ENCODE measurements around the gene RBM44.
"Not testable (repeated sequence)": the region's sequence is repeated elsewhere in the genome, so short reads cannot be mapped to it uniquely, and the experiment has no call there.

Gene RBM44

DNA sequence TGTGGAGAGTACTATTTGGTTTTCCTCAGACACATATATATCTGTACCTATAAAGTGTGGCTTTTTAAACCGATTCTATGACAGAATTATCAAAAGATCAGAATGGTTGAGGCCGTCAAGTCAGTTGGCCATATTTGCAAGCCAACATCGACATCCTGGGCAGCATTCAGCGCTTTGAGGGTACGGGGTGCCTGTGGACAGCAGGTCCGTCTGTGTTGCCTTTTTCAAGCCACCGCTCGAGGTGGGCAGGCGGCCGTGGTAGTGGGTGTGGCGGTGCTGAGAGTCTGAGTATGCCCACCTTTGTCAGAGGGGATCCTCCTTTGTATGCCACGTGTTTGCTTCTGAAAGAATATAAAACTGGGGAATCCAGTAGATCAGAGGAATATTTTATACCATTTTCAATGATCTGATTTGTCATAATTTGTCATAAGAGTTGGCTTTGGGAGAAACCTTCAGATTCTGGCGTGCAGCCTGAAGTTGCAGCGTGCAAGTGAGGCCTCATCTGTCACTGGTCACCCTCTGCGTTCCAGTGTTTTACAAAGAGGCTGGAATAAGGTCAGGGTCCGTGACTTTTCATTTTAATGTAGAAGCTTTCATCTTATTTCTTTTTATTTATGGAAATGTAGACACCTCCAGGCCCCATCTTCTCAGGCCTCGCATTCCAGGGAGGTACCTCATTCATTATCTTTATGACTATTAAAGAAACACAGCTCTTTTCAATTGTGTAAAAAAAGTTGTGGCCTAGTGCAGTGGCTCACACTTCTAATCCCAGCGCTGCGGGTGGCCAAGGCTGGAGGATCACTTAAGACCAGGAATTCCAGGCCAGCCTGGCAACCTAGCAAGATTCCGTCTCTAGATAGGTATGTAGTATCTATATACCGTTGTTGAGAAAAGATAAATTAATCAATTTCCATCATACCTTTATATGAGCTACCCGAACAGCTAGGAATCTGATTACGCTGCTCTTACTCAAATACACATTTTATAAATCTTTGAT is 37.8 kb upstream of the RBM44 start:
- Histone ChIP-seq H3K4me1 (ENCODE audit: control insufficient read depth, insufficient read depth, low read length, unreplicated experiment) (no peaks in the 10 kb centered on the region), H3K79me2 (ENCODE audit: control insufficient read depth, insufficient read depth, low read length, unreplicated experiment) (no peaks in the 10 kb centered on the region), H3K36me3 (ENCODE audit: insufficient read depth, low read length) (peaks cover 10% of the 10 kb centered on the region), H2AFZ (ENCODE audit: low read length, unreplicated experiment) (no peak overlapping the region), H3K27ac (ENCODE audit: low read depth, low read length) (no peak overlapping the region), H3K27me3 (ENCODE audit: insufficient read depth, low read length) (no peaks in the 10 kb centered on the region), H3K4me3 (ENCODE audit: low read depth, low read length) (no peak overlapping the region)

DNA sequence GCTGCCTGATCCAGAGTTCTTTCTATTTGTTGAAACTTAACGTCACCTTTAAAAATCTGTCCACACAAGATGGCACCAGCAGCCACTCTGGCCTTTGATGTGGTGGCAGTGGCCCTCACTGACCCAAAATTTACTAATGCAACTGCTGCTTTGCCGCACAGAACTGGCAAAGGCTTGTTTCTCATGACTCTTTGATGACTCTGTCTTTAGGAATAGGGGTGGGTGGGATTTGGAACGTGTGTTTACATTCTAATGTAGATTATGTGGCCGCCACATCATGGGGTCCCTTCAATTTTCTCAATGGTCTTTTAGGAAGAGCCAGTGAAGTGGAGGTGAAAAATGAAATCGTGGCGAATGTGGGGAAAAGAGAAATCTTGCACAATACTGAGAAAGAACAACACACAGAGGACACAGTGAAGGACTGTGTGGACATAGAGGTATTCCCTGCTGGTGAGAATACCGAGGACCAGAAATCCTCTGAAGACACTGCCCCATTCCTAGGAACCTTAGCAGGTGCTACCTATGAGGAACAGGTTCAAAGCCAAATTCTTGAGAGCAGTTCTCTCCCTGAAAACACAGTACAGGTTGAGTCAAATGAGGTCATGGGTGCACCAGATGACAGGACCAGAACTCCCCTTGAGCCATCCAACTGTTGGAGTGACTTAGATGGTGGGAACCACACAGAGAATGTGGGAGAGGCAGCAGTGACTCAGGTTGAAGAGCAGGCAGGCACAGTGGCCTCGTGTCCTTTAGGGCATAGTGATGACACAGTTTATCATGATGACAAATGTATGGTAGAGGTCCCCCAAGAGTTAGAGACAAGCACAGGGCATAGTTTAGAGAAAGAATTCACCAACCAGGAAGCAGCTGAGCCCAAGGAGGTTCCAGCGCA is 36.0 kb upstream of the RBM44 start:
- not testable (repeated sequence) for H3K27ac ChIP-seq (ENCODE audit: low read depth, low read length); H2AFZ ChIP-seq (ENCODE audit: low read length, unreplicated experiment); H3K4me1 ChIP-seq (ENCODE audit: control insufficient read depth, insufficient read depth, low read length, unreplicated experiment); H3K27me3 ChIP-seq (ENCODE audit: insufficient read depth, low read length); H3K4me3 ChIP-seq (ENCODE audit: low read depth, low read length); H3K79me2 ChIP-seq (ENCODE audit: control insufficient read depth, insufficient read depth, low read length, unreplicated experiment)
- H3K36me3 ChIP-seq (ENCODE audit: insufficient read depth, low read length), result peaks cover 10% of the 10 kb centered on the region; the same call in 1 of the 2 replicates

DNA sequence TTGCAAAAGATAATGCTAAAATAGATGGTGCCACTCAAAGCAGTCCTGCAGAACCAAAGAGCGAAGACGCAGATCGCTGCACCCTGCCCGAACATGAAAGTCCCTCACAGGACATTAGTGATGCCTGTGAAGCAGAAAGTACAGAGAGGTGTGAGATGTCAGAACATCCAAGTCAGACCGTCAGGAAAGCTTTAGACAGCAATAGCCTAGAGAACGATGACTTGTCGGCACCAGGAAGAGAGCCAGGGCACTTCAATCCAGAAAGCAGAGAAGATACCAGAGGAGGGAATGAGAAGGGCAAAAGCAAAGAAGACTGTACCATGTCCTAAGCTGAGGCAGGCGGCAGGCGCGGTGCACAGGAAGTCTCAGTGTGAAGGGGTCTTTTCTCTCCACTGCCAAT is 34.8 kb upstream of the RBM44 start:
- H3K79me2 ChIP-seq (ENCODE audit: control insufficient read depth, insufficient read depth, low read length, unreplicated experiment), result no peaks in the 10 kb centered on the region
- H3K4me1 ChIP-seq (ENCODE audit: control insufficient read depth, insufficient read depth, low read length, unreplicated experiment), result no peaks in the 10 kb centered on the region
- H3K4me3 ChIP-seq (ENCODE audit: low read depth, low read length), result no peak overlapping the region
- no peaks in the 10 kb centered on the region for H3K27me3 ChIP-seq (ENCODE audit: insufficient read depth, low read length)
- H3K27ac ChIP-seq (ENCODE audit: low read depth, low read length), result no peak overlapping the region
- H2AFZ ChIP-seq (ENCODE audit: low read length, unreplicated experiment), result no peak overlapping the region
- peaks cover 10% of the 10 kb centered on the region; the same call in 1 of the 2 replicates for H3K36me3 ChIP-seq (ENCODE audit: insufficient read depth, low read length)

DNA sequence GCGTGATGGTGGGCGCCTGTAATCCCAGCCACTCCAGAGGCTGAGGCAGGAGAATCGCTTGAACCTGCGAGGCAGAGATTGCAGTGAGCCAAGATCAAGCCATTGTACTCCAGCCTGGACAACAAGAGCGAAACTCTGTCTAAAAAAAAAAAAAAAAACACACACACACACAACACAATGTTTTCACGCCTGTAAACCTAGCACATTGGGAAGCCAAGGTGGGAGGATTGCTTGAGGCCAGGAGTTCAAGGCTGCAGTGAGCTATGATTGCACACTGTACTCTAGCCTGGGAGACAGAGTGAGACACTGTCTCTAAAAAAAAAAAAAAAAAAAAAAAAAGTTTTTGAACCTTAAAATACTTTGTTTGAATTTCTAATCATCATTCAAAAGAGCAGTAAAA is 33.5 kb upstream of the RBM44 start:
- not testable (repeated sequence) for H3K4me3 ChIP-seq (ENCODE audit: low read depth, low read length); H3K27ac ChIP-seq (ENCODE audit: low read depth, low read length); H3K27me3 ChIP-seq (ENCODE audit: insufficient read depth, low read length); H2AFZ ChIP-seq (ENCODE audit: low read length, unreplicated experiment); H3K79me2 ChIP-seq (ENCODE audit: control insufficient read depth, insufficient read depth, low read length, unreplicated experiment); H3K36me3 ChIP-seq (ENCODE audit: insufficient read depth, low read length); H3K4me1 ChIP-seq (ENCODE audit: control insufficient read depth, insufficient read depth, low read length, unreplicated experiment)

DNA sequence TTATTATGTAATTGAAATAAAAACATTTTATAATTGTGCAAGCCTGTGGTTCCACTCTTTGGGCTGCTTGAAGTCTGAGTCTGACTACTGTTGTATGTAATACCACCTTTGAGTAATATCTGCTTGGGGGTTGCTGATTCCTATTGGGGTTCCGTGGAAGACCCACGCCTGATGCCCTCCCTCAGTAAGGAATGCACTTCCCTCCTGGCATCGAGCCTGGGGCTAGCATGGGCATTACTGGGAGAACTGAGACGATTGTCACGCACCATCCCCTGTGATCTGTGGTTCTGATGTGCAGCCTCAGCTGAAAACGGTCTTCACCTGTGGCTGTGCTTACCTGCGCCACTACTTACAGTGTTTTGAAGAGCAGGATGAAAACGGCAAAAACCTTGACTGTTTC is 32.7 kb upstream of the RBM44 start:
- no peaks in the 10 kb centered on the region for H3K79me2 ChIP-seq (ENCODE audit: control insufficient read depth, insufficient read depth, low read length, unreplicated experiment)
- H3K27ac ChIP-seq (ENCODE audit: low read depth, low read length), result no peak overlapping the region
- no peaks in the 10 kb centered on the region for H3K27me3 ChIP-seq (ENCODE audit: insufficient read depth, low read length)
- H3K4me3 ChIP-seq (ENCODE audit: low read depth, low read length), result no peak overlapping the region
- H3K36me3 ChIP-seq (ENCODE audit: insufficient read depth, low read length), result no peaks in the 10 kb centered on the region
- no peaks in the 10 kb centered on the region for H3K4me1 ChIP-seq (ENCODE audit: control insufficient read depth, insufficient read depth, low read length, unreplicated experiment)
- no peak overlapping the region for H2AFZ ChIP-seq (ENCODE audit: low read length, unreplicated experiment)

DNA sequence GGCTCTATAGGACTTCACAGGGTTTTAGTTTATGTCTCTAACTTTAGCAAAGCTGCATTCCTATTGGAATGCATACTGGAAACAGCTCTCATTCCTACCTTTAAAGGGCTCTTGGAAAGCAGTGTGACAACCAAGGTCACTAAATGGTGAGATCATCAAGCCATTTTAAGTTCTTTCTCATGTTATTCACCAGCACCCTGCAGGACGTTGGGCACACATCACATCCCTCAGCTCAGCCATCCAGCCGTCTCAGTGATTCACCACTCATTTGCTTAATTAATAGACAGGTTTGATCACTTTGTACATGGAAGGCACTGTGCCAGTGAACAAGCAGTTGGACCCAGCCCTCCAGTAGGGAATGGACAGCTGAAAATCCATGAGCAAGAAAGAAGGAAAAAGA is 32.2 kb upstream of the RBM44 start:
- H2AFZ ChIP-seq (ENCODE audit: low read length, unreplicated experiment), result no peak overlapping the region
- no peaks in the 10 kb centered on the region for H3K27me3 ChIP-seq (ENCODE audit: insufficient read depth, low read length)
- no peaks in the 10 kb centered on the region for H3K4me1 ChIP-seq (ENCODE audit: control insufficient read depth, insufficient read depth, low read length, unreplicated experiment)
- no peak overlapping the region for H3K4me3 ChIP-seq (ENCODE audit: low read depth, low read length)
- no peak overlapping the region for H3K27ac ChIP-seq (ENCODE audit: low read depth, low read length)
- H3K36me3 ChIP-seq (ENCODE audit: insufficient read depth, low read length), result no peaks in the 10 kb centered on the region
- H3K79me2 ChIP-seq (ENCODE audit: control insufficient read depth, insufficient read depth, low read length, unreplicated experiment), result no peaks in the 10 kb centered on the region

DNA sequence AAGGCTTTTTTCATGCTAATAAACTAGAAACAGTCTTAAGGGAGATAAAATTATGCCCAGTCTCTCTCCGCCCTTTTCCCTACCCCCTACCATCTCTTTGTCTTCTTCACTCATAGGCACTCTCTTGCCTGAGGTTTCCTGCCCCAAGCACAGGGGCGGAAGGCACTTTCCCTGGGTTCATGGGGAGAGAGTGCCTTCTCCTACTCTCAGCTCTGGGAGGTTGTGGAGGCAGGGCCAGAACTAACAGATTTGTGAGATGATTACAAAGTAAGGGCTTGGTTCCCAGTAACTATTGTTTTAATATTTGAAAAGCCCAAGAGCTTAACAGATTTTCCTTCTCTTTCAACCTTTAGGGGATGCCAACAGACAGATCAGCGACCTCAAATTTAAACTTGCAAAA is 26.1 kb upstream of the RBM44 start:
- H3K36me3 ChIP-seq (ENCODE audit: insufficient read depth, low read length), result no peaks in the 10 kb centered on the region
- H3K27me3 ChIP-seq (ENCODE audit: insufficient read depth, low read length), result no peaks in the 10 kb centered on the region
- no peak overlapping the region for H3K4me3 ChIP-seq (ENCODE audit: low read depth, low read length)
- no peak overlapping the region for H3K27ac ChIP-seq (ENCODE audit: low read depth, low read length)
- H3K79me2 ChIP-seq (ENCODE audit: control insufficient read depth, insufficient read depth, low read length, unreplicated experiment), result no peaks in the 10 kb centered on the region
- H2AFZ ChIP-seq (ENCODE audit: low read length, unreplicated experiment), result no peak overlapping the region
- H3K4me1 ChIP-seq (ENCODE audit: control insufficient read depth, insufficient read depth, low read length, unreplicated experiment), result no peaks in the 10 kb centered on the region

DNA sequence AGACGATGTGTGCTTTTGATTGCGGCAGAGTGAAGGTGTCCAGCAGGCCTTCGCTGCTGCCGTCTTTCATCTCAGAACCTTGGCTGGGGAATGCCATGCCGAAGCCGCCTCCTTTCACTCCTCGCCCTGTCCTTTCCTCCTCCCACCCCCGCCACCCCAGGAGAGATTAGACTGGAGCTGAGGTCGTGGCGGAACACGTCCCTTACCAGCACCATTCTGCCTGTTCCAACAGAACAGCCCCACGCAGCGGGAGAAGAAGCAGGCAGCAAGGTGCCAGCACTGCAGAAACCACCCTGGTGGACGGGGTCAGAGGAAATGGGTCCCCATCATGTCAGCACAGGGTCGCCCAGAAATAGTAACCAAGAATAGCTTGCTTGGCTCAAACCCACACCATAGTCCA is 24.8 kb upstream of the RBM44 start:
- Histone ChIP-seq H3K36me3 (ENCODE audit: insufficient read depth, low read length) (no peaks in the 10 kb centered on the region), H2AFZ (ENCODE audit: low read length, unreplicated experiment) (no peak overlapping the region), H3K4me1 (ENCODE audit: control insufficient read depth, insufficient read depth, low read length, unreplicated experiment) (no peaks in the 10 kb centered on the region), H3K27me3 (ENCODE audit: insufficient read depth, low read length) (no peaks in the 10 kb centered on the region), H3K4me3 (ENCODE audit: low read depth, low read length) (no peak overlapping the region), H3K27ac (ENCODE audit: low read depth, low read length) (no peak overlapping the region), H3K79me2 (ENCODE audit: control insufficient read depth, insufficient read depth, low read length, unreplicated experiment) (no peaks in the 10 kb centered on the region)

DNA sequence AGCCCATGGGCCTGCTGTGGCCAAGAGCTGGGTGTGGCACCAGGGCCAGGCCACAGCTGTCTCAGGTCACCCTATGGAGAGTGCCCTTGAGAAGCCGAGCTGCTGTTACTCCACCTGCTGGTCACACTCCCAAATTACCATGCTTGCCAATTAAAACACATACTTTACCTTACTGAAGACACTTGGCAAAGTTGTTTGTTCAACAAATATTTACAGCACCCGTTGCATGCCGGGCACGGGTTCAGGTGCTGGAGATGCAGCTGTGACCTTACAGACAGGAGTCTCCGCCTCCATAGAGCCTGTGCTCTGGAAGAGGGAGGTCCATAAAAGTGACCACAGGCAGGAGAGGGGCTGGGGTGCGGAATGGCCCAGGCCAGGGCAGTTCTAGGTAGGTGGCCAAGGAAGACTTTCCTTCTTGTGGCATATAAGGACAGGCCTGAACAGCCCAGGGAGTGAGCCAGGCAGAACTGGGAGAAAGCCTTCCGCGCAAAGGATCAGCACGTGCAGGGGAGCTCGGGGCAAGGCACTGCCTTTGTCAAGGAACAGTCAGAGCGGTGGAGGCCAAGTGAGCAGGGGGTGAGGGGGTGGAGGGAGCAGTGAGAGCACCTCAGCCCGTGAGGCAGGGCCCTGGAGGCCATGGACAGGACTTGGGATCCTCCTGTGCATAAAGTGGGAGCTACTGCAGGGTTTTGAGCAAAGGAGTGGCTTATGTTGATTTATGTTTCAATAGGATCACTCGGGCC is 23.6 kb upstream of the RBM44 start:
- no peaks in the 10 kb centered on the region for H3K27me3 ChIP-seq (ENCODE audit: insufficient read depth, low read length)
- H3K36me3 ChIP-seq (ENCODE audit: insufficient read depth, low read length), result peaks cover 6% of the 10 kb centered on the region; the same call in 1 of the 2 replicates
- H3K4me3 ChIP-seq (ENCODE audit: low read depth, low read length), result no peak overlapping the region
- no peaks in the 10 kb centered on the region for H3K4me1 ChIP-seq (ENCODE audit: control insufficient read depth, insufficient read depth, low read length, unreplicated experiment)
- H3K79me2 ChIP-seq (ENCODE audit: control insufficient read depth, insufficient read depth, low read length, unreplicated experiment), result no peaks in the 10 kb centered on the region
- H3K27ac ChIP-seq (ENCODE audit: low read depth, low read length), result no peak overlapping the region
- no peak overlapping the region for H2AFZ ChIP-seq (ENCODE audit: low read length, unreplicated experiment)

DNA sequence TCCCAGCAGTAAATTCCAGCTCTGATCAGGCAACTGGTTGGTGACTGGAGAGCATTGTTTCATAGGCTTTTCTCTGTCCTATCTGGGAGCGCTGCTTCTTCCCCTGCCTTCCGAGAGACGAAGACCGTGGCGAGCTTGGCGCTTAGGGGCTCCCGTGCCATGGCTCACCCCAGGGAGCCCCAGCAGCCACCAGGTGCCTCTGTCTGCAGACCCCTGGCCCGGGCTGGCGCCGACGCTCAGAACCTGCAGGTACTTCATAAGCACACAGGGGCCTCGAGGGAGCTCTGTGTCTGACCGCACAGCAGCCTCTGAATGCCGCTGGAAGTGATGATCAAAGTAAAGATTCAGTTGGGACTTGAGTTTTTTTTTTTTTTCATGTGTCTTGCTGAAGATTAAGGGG is 19.1 kb upstream of the RBM44 start:
- Histone ChIP-seq H3K27ac (ENCODE audit: low read depth, low read length) (no peak overlapping the region), H3K4me1 (ENCODE audit: control insufficient read depth, insufficient read depth, low read length, unreplicated experiment) (no peaks in the 10 kb centered on the region), H2AFZ (ENCODE audit: low read length, unreplicated experiment) (no peak overlapping the region), H3K4me3 (ENCODE audit: low read depth, low read length) (no peak overlapping the region), H3K79me2 (ENCODE audit: control insufficient read depth, insufficient read depth, low read length, unreplicated experiment) (no peaks in the 10 kb centered on the region), H3K27me3 (ENCODE audit: insufficient read depth, low read length) (no peaks in the 10 kb centered on the region), H3K36me3 (ENCODE audit: insufficient read depth, low read length) (peaks cover 14% of the 10 kb centered on the region; the same call in 1 of the 2 replicates)
